Measurements from ENCODE around the gene FHL3.

FHL3 gene

GRCh38 chr1:37951041-37951782 lies 54.1 kb downstream of the FHL3 start:
- TF ChIP-seq CTCF (IDR thresholded peaks at IDR 0.05; ENCODE audit: borderline replicate concordance, insufficient read depth, low read depth, low read length), result no peak
- H3K4me3 ChIP-seq (ENCODE audit: low read depth, low read length), result no peak overlapping the region

GRCh38 chr1:37949524-37950152 lies 55.7 kb downstream of the FHL3 start:
- no peak for TF ChIP-seq CTCF (IDR thresholded peaks at IDR 0.05; ENCODE audit: borderline replicate concordance, insufficient read depth, low read depth, low read length)

GRCh38 chr1:37948841-37949240 lies 56.5 kb downstream of the FHL3 start:
- no peak overlapping the region for H3K4me3 ChIP-seq (ENCODE audit: low read depth, low read length)
- no peak for TF ChIP-seq CTCF (IDR thresholded peaks at IDR 0.05; ENCODE audit: borderline replicate concordance, insufficient read depth, low read depth, low read length)

More at GRCh38 chr1:37949524-37950152, 55.7 kb downstream of the FHL3 start:
- no peak overlapping the region for H3K4me3 ChIP-seq (ENCODE audit: low read depth, low read length)

GRCh38 chr1:37948166-37948565 lies 57.1 kb downstream of the FHL3 start:
- TF ChIP-seq CTCF (IDR thresholded peaks at IDR 0.05; ENCODE audit: borderline replicate concordance, insufficient read depth, low read depth, low read length), result no peak
- no peak overlapping the region for H3K4me3 ChIP-seq (ENCODE audit: low read depth, low read length)

GRCh38 chr1:37947364-37947763 lies 58.0 kb downstream of the FHL3 start:
- H3K4me3 ChIP-seq (ENCODE audit: low read depth, low read length), result no peak overlapping the region
- TF ChIP-seq CTCF (IDR thresholded peaks at IDR 0.05; ENCODE audit: borderline replicate concordance, insufficient read depth, low read depth, low read length), result no peak
